Epithelial cell of proximal tubule (primary cell): ENCODE measurements around the gene HELQ. TPM values are rescaled to one million over a fixed set of nuclear protein-coding genes. Genes with fewer than 3 reads are reported as not detected.

ENCODE experiments used
- DNase-seq: peaks from one replicate; pipeline ENCODE4 v3.0.0-alpha.2; 2011; ENCODE audit warnings: low read depth
- H3K4me3 ChIP-seq: 2 replicates; pipeline ENCODE4 v1.5.1; 2011; ENCODE audit warnings: low read depth, mild to moderate bottlenecking, low read length
- total RNA-seq: library from RNA; depleted of rRNA; stranded (reverse); fragments of >200 nt; gene quantifications from 2 replicates; pipeline ENCODE4 v1.2.3, GENCODE V29; 2015
- TF ChIP-seq, protein P1 (sequence below): conservative IDR thresholded peaks from 2 replicates; pipeline ENCODE4 v1.5.1; 2012; ENCODE audit warnings: low read depth, mild to moderate bottlenecking, low read length

The HELQ gene
- total RNA-seq, 1 donor from 2014 or later, result 5.8 TPM

DNA sequence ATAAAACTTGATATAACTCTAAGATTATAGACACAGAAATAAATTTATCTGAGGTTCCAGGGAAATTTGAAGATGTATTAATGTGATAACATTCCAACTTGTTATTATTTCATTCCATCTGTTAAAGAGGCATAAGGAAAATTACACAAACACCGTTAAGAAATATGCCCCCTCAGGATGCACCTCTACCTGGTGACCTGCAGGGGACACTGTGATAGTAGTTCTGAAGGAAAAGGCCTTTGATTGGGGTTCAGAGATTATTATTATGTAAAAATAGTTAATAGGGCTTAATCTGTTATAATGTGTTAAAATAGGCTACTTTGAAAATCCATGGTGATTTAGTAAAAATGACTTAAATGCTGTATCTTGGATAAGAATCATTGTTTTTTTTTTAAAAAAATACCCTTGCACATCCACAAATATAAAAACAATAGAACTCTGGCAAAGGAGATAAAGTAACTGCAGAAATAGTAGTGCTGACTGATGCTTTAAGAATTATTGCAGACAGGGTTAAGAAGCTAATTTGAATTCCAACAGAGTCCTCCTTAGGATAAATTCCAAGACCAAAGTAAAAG lies 35.3 kb upstream of the HELQ start:
- TF ChIP-seq, protein P1, sequence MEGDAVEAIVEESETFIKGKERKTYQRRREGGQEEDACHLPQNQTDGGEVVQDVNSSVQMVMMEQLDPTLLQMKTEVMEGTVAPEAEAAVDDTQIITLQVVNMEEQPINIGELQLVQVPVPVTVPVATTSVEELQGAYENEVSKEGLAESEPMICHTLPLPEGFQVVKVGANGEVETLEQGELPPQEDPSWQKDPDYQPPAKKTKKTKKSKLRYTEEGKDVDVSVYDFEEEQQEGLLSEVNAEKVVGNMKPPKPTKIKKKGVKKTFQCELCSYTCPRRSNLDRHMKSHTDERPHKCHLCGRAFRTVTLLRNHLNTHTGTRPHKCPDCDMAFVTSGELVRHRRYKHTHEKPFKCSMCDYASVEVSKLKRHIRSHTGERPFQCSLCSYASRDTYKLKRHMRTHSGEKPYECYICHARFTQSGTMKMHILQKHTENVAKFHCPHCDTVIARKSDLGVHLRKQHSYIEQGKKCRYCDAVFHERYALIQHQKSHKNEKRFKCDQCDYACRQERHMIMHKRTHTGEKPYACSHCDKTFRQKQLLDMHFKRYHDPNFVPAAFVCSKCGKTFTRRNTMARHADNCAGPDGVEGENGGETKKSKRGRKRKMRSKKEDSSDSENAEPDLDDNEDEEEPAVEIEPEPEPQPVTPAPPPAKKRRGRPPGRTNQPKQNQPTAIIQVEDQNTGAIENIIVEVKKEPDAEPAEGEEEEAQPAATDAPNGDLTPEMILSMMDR, result peak; percentile 96
- DNase-seq, result no peak

DNA sequence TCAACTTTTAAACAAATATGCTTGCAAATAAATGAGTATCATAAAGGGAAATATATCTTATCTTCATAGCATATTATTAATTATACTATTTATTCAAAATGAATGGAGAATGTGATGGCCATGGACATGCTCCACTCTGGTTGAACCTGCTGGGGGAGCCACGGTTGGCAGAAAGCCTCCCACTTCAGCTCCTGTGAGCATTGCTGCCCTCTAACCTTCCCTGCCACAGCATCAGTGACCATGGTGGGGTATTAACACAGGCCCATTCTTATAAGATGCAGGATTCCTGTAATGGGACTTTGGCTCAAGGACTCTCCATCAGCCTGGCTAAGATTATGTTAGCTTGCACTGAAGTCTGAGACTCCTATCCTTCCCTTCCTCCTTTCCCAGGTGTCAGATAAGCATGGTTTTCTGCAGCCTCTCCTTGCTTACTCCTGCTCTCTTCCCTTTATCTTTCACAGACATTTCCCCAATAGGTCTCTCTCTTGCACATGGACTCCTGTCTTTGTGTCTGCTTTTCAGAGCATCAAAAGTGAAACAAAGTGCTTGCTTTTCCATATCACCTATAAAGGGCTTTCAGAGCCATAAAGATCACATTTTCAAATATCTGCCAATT lies 34.2 kb upstream of the HELQ start:
- TF ChIP-seq, protein P1, result no peak
- DNase-seq, result no peak
- no peak overlapping the region for H3K4me3 ChIP-seq

More for the DNA sequence above, 35.3 kb upstream of the HELQ start:
- no peak overlapping the region for H3K4me3 ChIP-seq

DNA sequence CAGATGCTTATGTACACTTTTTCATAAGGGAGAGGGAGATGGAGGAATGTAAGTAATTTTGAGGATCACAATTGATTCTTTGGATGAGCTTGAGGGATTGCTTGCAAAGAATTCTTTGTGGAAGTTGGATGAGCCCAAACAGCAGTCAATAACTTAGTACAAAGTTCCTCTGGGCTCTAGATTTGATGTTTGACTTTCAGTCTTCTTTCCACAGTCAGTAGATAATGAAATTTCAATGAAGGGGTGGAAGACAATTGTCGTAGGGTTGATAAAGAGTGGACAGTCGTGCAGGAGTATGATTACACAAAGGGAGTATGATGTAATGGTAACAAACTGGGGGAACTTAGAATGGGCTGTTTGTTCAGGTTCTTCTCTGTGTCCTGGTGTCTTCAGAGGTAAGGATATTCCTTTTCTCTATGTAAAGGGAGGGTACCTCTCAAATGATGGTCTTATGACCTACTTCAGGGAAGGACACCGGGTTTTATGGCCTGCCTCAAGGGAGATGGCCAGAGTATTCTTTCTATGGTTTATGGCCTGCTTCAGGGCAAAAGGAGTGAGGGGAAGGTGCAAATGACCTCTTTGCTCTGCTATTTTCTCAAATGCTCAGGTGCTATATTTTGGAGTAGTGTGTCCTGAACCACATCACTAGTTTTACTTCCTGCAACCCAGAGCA lies 31.0 kb upstream of the HELQ start:
- DNase-seq, result no peak
- TF ChIP-seq, protein P1, result no peak
- no peak overlapping the region for H3K4me3 ChIP-seq

DNA sequence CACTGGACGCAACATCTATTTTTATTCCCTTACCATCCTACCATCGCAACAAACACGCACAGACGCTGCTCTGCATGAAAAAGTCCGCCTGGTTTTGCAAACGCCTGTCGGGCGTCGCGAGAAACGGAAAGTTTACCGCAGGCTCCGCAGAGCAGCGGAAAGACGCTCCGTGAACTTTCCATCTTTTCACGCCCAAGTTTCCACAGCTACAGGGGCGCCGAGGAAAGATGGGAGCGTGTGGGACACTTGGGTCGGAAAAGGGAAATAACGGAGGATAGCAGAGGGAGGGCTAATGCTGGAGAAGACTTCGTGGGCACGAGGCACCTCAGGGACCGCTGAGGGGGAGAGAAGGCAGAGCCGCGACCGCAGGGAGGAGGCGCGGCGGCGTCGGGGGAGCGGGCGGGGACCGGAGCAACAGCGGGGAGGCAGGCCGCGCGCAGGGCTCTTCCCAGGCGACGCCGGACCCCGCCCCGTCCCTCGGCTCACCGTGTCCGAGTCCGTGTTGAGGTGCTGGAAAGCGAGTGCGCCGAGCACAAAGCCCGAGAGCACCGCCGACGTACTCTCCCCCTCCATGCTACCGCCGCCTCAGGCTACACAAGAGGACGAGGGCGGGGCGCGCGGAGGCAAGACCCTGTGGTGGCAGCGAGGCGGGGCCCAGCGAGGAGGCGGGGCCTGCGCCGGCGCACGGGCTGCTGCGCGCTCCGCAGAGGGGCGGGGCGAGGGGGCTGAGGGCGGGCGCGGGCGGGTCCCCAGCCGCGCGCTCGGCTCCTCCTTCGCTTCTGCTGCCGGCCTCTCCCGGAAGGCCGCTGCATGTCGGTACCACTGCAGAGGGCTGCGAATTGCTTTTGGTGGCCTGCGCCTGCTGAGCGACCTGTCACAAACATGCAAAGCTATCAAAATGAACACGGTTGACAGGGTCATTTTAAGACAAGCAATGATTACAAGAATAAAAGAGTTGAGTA lies 29.2 kb upstream of the HELQ start, which contains the start of gene ABRAXAS1:
TSS of gene ABRAXAS1 (minus strand) at position 601 of the 962 bp plus-strand sequence. CDS start at position 573, 28 bp downstream.
- TF ChIP-seq, protein P1, result no peak
- DNase-seq, result no peak
- H3K4me3 ChIP-seq, result peak within 1 kb of the TSS; percentile 82

DNA sequence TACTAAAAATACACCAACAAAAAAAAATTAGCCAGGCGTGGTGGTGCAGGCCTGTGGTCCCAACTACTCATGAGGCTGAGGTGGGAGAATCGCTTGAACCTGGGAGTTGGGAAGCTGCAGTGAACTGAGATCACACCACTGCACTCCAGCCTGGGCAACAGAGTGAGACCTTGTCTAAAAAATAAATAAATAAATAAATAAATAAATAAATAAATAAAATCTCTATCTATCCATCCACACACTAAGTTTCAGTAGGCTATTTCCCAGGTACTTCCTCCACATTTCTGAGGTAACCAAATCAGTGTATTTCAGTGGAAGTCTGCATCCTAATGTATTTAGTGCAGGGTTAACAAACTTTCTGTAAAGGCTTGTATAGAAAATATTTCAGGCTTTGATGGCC lies 18.3 kb upstream of the HELQ start:
- TF ChIP-seq, protein P1, result no peak
- DNase-seq, result no peak
- H3K4me3 ChIP-seq, result no peak overlapping the region

DNA sequence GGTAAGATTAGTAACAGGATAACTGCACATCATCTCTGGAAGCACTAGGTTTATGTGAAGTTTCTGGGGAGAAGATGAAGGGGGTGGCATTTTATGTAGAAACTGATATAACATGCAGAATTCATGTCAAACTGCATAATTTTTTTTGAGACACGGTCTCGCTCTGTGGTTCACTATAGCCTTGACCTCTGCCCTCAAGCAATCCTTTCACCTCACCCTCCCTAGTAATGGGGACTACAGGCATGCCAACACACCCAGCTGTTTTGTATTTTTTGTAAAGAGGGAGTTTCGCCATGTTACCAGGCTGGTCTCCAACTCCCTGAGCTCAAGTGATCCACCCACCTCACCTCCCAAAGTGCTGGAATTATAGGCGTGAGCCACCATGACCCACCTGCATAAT lies 17.8 kb upstream of the HELQ start:
- no peak overlapping the region for H3K4me3 ChIP-seq
- no peak for DNase-seq
- TF ChIP-seq, protein P1, result no peak
